Measurements from ENCODE around the gene SLC7A1.

Gene SLC7A1

DNA sequence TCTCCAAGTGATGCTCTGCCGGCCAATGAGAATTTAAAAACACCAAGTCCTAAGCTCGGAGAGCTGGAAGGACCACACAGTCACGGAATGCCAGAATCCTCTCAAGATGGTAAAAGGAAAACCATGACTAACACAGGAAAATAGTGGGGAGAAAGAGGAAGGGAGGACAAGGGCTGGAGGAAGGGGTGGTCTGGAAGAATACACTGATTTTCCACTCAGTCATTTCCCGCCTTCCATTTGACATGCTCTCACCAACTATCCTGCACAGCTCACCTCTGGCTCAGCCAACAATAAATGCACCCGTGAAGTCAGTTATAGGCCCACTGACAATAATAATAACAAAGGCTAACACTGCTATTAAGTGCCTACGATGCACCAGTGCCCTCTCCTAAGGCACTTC, 31.5 kb downstream of the SLC7A1 start:
- no peak for DNase-seq
- no peak overlapping the region for H3K27ac ChIP-seq (ENCODE audit: insufficient read depth, low read length, poor library complexity, severe bottlenecking)
- no peaks in the 10 kb centered on the region for H3K27me3 ChIP-seq (replicated peaks; ENCODE audit: control insufficient read depth, insufficient read depth, low read length, poor library complexity, severe bottlenecking)

GRCh38 chr13:29562786-29563438, 32.6 kb downstream of the SLC7A1 start:
- Histone ChIP-seq H3K4me1 (ENCODE audit: control insufficient read depth, insufficient read depth, low read length, poor library complexity, severe bottlenecking) (no peaks in the 10 kb centered on the region), H3K27me3 (replicated peaks; ENCODE audit: control insufficient read depth, insufficient read depth, low read length, poor library complexity, severe bottlenecking) (no peaks in the 10 kb centered on the region), H3K9me3 (ENCODE audit: control insufficient read depth, low read length) (no peaks in the 10 kb centered on the region), H3K4me3 (ENCODE audit: insufficient read depth, low read depth, low read length, poor library complexity, severe bottlenecking) (no peak overlapping the region), H3K27ac (ENCODE audit: insufficient read depth, low read length, poor library complexity, severe bottlenecking) (no peak overlapping the region), H3K36me3 (ENCODE audit: control insufficient read depth, insufficient read depth, low read length) (no peaks in the 10 kb centered on the region)
- DNase-seq, result no peak

More for the DNA sequence above, 31.5 kb downstream of the SLC7A1 start:
- Histone ChIP-seq H3K9me3 (ENCODE audit: control insufficient read depth, low read length) (no peaks in the 10 kb centered on the region), H3K36me3 (ENCODE audit: control insufficient read depth, insufficient read depth, low read length) (no peaks in the 10 kb centered on the region), H3K4me3 (ENCODE audit: insufficient read depth, low read depth, low read length, poor library complexity, severe bottlenecking) (no peak overlapping the region), H3K4me1 (ENCODE audit: control insufficient read depth, insufficient read depth, low read length, poor library complexity, severe bottlenecking) (no peaks in the 10 kb centered on the region)

DNA sequence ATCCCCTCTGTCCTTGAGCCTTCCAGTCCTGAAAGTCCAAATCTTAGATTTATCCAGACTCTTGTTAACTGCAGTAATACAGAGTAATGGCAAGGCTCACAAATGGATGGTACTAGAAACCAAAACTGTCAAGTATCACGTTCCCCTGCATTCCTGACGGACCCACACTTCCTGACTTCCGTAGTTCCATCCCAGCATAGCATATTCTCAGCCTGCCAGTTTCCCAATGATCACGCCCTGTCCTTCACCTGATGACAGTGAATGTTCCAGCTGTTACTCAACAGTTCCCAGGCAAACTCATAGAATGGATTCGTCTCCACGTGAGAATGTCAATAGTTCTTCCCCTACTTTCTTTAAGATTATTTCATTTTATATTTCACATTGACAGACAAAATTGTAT, 33.6 kb downstream of the SLC7A1 start:
- Histone ChIP-seq H3K36me3 (ENCODE audit: control insufficient read depth, insufficient read depth, low read length) (no peaks in the 10 kb centered on the region), H3K9me3 (ENCODE audit: control insufficient read depth, low read length) (no peaks in the 10 kb centered on the region), H3K27ac (ENCODE audit: insufficient read depth, low read length, poor library complexity, severe bottlenecking) (no peak overlapping the region), H3K4me1 (ENCODE audit: control insufficient read depth, insufficient read depth, low read length, poor library complexity, severe bottlenecking) (no peaks in the 10 kb centered on the region), H3K27me3 (replicated peaks; ENCODE audit: control insufficient read depth, insufficient read depth, low read length, poor library complexity, severe bottlenecking) (no peaks in the 10 kb centered on the region), H3K4me3 (ENCODE audit: insufficient read depth, low read depth, low read length, poor library complexity, severe bottlenecking) (no peak overlapping the region)
- DNase-seq, result no peak

- Histone ChIP-seq H3K27ac (ENCODE audit: insufficient read depth, low read length, poor library complexity, severe bottlenecking) (no peak overlapping the region), H3K36me3 (ENCODE audit: control insufficient read depth, insufficient read depth, low read length) (peaks cover 9% of the 10 kb centered on the region), H3K4me3 (ENCODE audit: insufficient read depth, low read depth, low read length, poor library complexity, severe bottlenecking) (no peak overlapping the region), H3K9me3 (ENCODE audit: control insufficient read depth, low read length) (no peaks in the 10 kb centered on the region), H3K4me1 (ENCODE audit: control insufficient read depth, insufficient read depth, low read length, poor library complexity, severe bottlenecking) (no peaks in the 10 kb centered on the region), H3K27me3 (replicated peaks; ENCODE audit: control insufficient read depth, insufficient read depth, low read length, poor library complexity, severe bottlenecking) (no peaks in the 10 kb centered on the region)
- no peak for DNase-seq
Measured at GRCh38 chr13:29556742-29557141, 38.7 kb downstream of the SLC7A1 start.

- no peak overlapping the region for H3K4me3 ChIP-seq (ENCODE audit: insufficient read depth, low read depth, low read length, poor library complexity, severe bottlenecking)
- no peak overlapping the region for H3K27ac ChIP-seq (ENCODE audit: insufficient read depth, low read length, poor library complexity, severe bottlenecking)
- no peak for DNase-seq
- no peaks in the 10 kb centered on the region for H3K27me3 ChIP-seq (replicated peaks; ENCODE audit: control insufficient read depth, insufficient read depth, low read length, poor library complexity, severe bottlenecking)
- no peaks in the 10 kb centered on the region for H3K9me3 ChIP-seq (ENCODE audit: control insufficient read depth, low read length)
- no peaks in the 10 kb centered on the region for H3K4me1 ChIP-seq (ENCODE audit: control insufficient read depth, insufficient read depth, low read length, poor library complexity, severe bottlenecking)
- H3K36me3 ChIP-seq (ENCODE audit: control insufficient read depth, insufficient read depth, low read length), result peaks cover 31% of the 10 kb centered on the region
Measured at GRCh38 chr13:29551214-29551613, 44.3 kb downstream of the SLC7A1 start.

- Histone ChIP-seq H3K9me3 (ENCODE audit: control insufficient read depth, low read length) (no peaks in the 10 kb centered on the region), H3K27ac (ENCODE audit: insufficient read depth, low read length, poor library complexity, severe bottlenecking) (no peak overlapping the region), H3K36me3 (ENCODE audit: control insufficient read depth, insufficient read depth, low read length) (peaks cover 33% of the 10 kb centered on the region), H3K4me1 (ENCODE audit: control insufficient read depth, insufficient read depth, low read length, poor library complexity, severe bottlenecking) (no peaks in the 10 kb centered on the region), H3K4me3 (ENCODE audit: insufficient read depth, low read depth, low read length, poor library complexity, severe bottlenecking) (no peak overlapping the region), H3K27me3 (replicated peaks; ENCODE audit: control insufficient read depth, insufficient read depth, low read length, poor library complexity, severe bottlenecking) (no peaks in the 10 kb centered on the region)
- DNase-seq, result no peak
Measured at GRCh38 chr13:29550430-29550988, 45.0 kb downstream of the SLC7A1 start.

- H3K9me3 ChIP-seq (ENCODE audit: control insufficient read depth, low read length), result no peaks in the 10 kb centered on the region
- no peaks in the 10 kb centered on the region for H3K27me3 ChIP-seq (replicated peaks; ENCODE audit: control insufficient read depth, insufficient read depth, low read length, poor library complexity, severe bottlenecking)
- no peaks in the 10 kb centered on the region for H3K4me1 ChIP-seq (ENCODE audit: control insufficient read depth, insufficient read depth, low read length, poor library complexity, severe bottlenecking)
- no peak for DNase-seq
- peaks cover 38% of the 10 kb centered on the region for H3K36me3 ChIP-seq (ENCODE audit: control insufficient read depth, insufficient read depth, low read length)
- H3K4me3 ChIP-seq (ENCODE audit: insufficient read depth, low read depth, low read length, poor library complexity, severe bottlenecking), result no peak overlapping the region
- H3K27ac ChIP-seq (ENCODE audit: insufficient read depth, low read length, poor library complexity, severe bottlenecking), result no peak overlapping the region
Measured at GRCh38 chr13:29548722-29549121, 46.8 kb downstream of the SLC7A1 start.

- peaks cover 33% of the 10 kb centered on the region for H3K36me3 ChIP-seq (ENCODE audit: control insufficient read depth, insufficient read depth, low read length)
- no peaks in the 10 kb centered on the region for H3K9me3 ChIP-seq (ENCODE audit: control insufficient read depth, low read length)
- H3K4me3 ChIP-seq (ENCODE audit: insufficient read depth, low read depth, low read length, poor library complexity, severe bottlenecking), result no peak overlapping the region
- no peaks in the 10 kb centered on the region for H3K27me3 ChIP-seq (replicated peaks; ENCODE audit: control insufficient read depth, insufficient read depth, low read length, poor library complexity, severe bottlenecking)
- DNase-seq, result no peak
- no peaks in the 10 kb centered on the region for H3K4me1 ChIP-seq (ENCODE audit: control insufficient read depth, insufficient read depth, low read length, poor library complexity, severe bottlenecking)
- no peak overlapping the region for H3K27ac ChIP-seq (ENCODE audit: insufficient read depth, low read length, poor library complexity, severe bottlenecking)
Measured at GRCh38 chr13:29547153-29547552, 48.3 kb downstream of the SLC7A1 start.

GRCh38 chr13:29546662-29547061, 48.8 kb downstream of the SLC7A1 start:
- no peaks in the 10 kb centered on the region for H3K9me3 ChIP-seq (ENCODE audit: control insufficient read depth, low read length)
- H3K36me3 ChIP-seq (ENCODE audit: control insufficient read depth, insufficient read depth, low read length), result peaks cover 28% of the 10 kb centered on the region
- no peaks in the 10 kb centered on the region for H3K4me1 ChIP-seq (ENCODE audit: control insufficient read depth, insufficient read depth, low read length, poor library complexity, severe bottlenecking)
- no peak overlapping the region for H3K4me3 ChIP-seq (ENCODE audit: insufficient read depth, low read depth, low read length, poor library complexity, severe bottlenecking)
- no peak overlapping the region for H3K27ac ChIP-seq (ENCODE audit: insufficient read depth, low read length, poor library complexity, severe bottlenecking)
- H3K27me3 ChIP-seq (replicated peaks; ENCODE audit: control insufficient read depth, insufficient read depth, low read length, poor library complexity, severe bottlenecking), result no peaks in the 10 kb centered on the region
- no peak for DNase-seq

DNA sequence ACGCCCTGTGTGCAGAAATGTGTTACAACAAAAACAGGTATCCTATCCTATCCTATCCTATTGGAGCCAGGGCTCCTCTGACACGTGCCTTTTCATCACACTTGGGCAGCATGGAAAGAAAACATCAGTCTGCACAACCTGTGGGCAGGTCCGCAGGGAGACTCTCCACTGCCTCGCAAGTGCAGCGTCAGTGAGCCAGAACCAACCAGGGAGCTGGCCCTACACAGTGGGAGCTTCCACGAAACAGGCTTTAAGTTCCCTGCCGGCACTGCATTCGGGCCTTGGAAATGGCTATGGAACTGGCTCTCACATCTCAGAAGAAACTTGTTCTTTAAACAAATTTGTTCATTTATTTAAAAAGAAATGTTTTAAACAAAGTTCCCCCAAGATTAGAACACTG, 49.5 kb downstream of the SLC7A1 start:
- Histone ChIP-seq H3K4me3 (ENCODE audit: insufficient read depth, low read depth, low read length, poor library complexity, severe bottlenecking) (no peak overlapping the region), H3K9me3 (ENCODE audit: control insufficient read depth, low read length) (no peaks in the 10 kb centered on the region), H3K36me3 (ENCODE audit: control insufficient read depth, insufficient read depth, low read length) (peaks cover 23% of the 10 kb centered on the region), H3K27me3 (replicated peaks; ENCODE audit: control insufficient read depth, insufficient read depth, low read length, poor library complexity, severe bottlenecking) (no peaks in the 10 kb centered on the region), H3K4me1 (ENCODE audit: control insufficient read depth, insufficient read depth, low read length, poor library complexity, severe bottlenecking) (no peaks in the 10 kb centered on the region), H3K27ac (ENCODE audit: insufficient read depth, low read length, poor library complexity, severe bottlenecking) (no peak overlapping the region)
- DNase-seq, result no peak

Data from effector memory CD4-positive, alpha-beta T cell (primary cell).